Natural killer cell (primary cell): Measurements from ENCODE around the gene SLK. TPM values are rescaled to one million over a fixed set of nuclear protein-coding genes. Genes with fewer than 3 reads are reported as not detected.

Experiments
- ATAC-seq, 3 donors: fragments of 150-1000 bp in 2 of 3; fragments of 200-7000 bp in 1 of 3; cut with Tn5 transposase; 1 replicate in 1 of 3; 2 replicates in 2 of 3; pipeline ENCODE4 v1.10.0; 2021; ENCODE audit warnings: mild to moderate bottlenecking in 2 of 3, moderate library complexity in 2 of 3
- DNase-seq, 2 donors: peaks; one replicate each; pipeline versions ENCODE4 v3.0.0 to v3.0.0-alpha.2; 2013 to 2021; ENCODE audit warnings: mixed read lengths in 1 of 2
- H3K27ac ChIP-seq: one replicate; pipeline ENCODE4 v1.5.1; 2013; ENCODE audit warnings: mild to moderate bottlenecking, low read length
- H3K27me3 ChIP-seq: one replicate; pipeline ENCODE4 v1.6.1; 2013; ENCODE audit warnings: low read length; ENCODE audit not compliant: control insufficient read depth, insufficient read depth
- H3K36me3 ChIP-seq: one replicate; pipeline ENCODE4 v1.6.1; 2013; ENCODE audit warnings: low read length; ENCODE audit not compliant: control insufficient read depth, insufficient read depth
- H3K4me1 ChIP-seq: one replicate; pipeline ENCODE4 v1.6.1; 2013; ENCODE audit warnings: low read length; ENCODE audit not compliant: control insufficient read depth, insufficient read depth
- H3K4me3 ChIP-seq: one replicate; pipeline ENCODE4 v1.5.1; 2013; ENCODE audit warnings: low read length
- H3K9me3 ChIP-seq: one replicate; pipeline ENCODE4 v1.6.1; 2013; ENCODE audit warnings: low read length; ENCODE audit not compliant: control insufficient read depth, insufficient read depth
- H3K27ac Mint-ChIP-seq, 2 donors: one replicate each; pipeline ENCODE4 v1.8.0; 2022; ENCODE audit warnings: mild to moderate bottlenecking in 2 of 2, mixed read lengths in 2 of 2, moderate library complexity in 1 of 2
- H3K27me3 Mint-ChIP-seq, 2 donors: one replicate each; pipeline ENCODE4 v1.8.0; 2022; ENCODE audit warnings: low read depth in 2 of 2, mixed read lengths in 2 of 2
- H3K36me3 Mint-ChIP-seq: one replicate; pipeline ENCODE4 v1.8.0; 2022; ENCODE audit warnings: mixed read lengths
- H3K4me1 Mint-ChIP-seq, 2 donors: one replicate each; pipeline ENCODE4 v1.8.0; 2022; ENCODE audit warnings: mixed read lengths in 2 of 2
- H3K4me3 Mint-ChIP-seq: one replicate; pipeline ENCODE4 v1.8.0; 2022; ENCODE audit warnings: mild to moderate bottlenecking, moderate library complexity, mixed read lengths
- H3K9me3 Mint-ChIP-seq, 2 donors: one replicate each; pipeline ENCODE4 v1.8.0; 2022; ENCODE audit warnings: mixed read lengths in 2 of 2
- WGBS: methylation state at CpG from one replicate; pipeline ENCODE4 v1.1.7; 2013; ENCODE audit warnings: missing lambda C conversion rate; ENCODE audit not compliant: insufficient coverage; 5-methylcytosine and 5-hydroxymethylcytosine counted together
- intact Hi-C: fragments of 100-400 bp; cut with micrococcal nuclease; formaldehyde crosslinking; loops from one replicate; pipeline ENCODE4 v1.14.2; 2022
- total RNA-seq, 4 donors: library from RNA; stranded (reverse); fragments of 120-200 nt in 1 of 4; gene quantifications; one replicate each; pipeline versions ENCODE4 v1.2.3 to v1.2.4, GENCODE V29; 2013 to 2022
- TF ChIP-seq, protein P1 (sequence below): fragments of 200-600 bp; IDR thresholded peaks from one replicate; pipeline ENCODE4 v1.8.0; 2022; ENCODE audit warnings: antibody characterized with exemption

The SLK gene
- total RNA-seq, 3 donors from 2014 or later (not counting 1 experiment from before 2014, with no cell fraction given): 33.4 to 48.7 (median 40.3) TPM

DNA sequence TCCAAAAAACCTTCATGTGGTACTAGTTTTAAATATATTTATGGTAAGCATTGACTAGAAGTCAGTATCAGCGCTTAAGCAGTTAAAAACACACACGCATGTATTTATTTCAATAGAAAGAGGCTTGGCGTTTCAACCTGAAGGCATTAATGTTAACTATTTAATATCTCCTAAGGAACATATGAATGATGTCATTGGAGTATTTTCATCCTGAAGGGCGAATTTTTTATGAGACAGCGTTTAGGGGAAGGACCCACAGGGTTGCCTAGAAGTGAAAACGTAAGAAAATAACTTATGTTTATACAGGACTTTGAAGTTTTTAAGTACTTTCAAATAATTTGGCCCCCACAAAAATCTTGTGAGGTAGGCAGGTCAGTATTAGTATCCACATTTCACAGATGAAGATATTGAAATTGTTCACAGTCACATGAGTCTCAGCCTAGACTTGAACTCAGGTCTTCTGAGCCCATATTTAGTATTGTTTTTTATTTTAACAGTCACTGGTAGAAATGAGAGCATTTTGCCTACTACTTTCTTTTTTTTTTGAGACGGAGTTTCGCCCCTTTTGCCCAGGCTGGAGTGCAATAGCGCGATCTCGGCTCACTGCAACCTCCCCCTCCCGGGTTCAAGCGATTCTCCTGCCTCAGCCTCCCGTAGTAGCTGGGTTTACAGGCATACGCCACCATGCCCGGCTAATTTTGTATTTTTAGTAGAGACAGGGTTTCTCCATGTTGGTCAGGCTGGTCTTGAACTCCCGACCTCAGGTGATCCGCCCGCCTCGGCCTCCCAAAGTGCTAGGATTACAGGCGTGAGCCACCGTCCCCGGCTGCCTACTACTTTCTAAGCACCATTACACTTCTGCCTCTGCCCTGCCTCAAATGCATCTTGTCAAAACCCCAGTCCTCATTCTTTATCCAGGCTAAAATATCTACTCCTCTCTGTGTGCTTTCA is 1.8 kb downstream of the SLK start:
- Mint-ChIP-seq H3K27me3 (no peaks in the 10 kb centered on the region), H3K4me3 (peak overlapping the region; percentile 92), H3K4me1 (peaks cover 49 to 53% of the 10 kb centered on the region in 2 donors), H3K36me3 (no peaks in the 10 kb centered on the region), H3K27ac (peak overlapping the region; percentile 88 to 90), H3K9me3 (no peaks in the 10 kb centered on the region)
- WGBS: 54% methylated on average over 17 of the region's 23 CpGs
- intact Hi-C loops: loop anchor here (1.0 kb wide), 1 partner anchor 153 kb away; no protein-coding TSS in a partner anchor
- H3K4me3 ChIP-seq: peak overlapping the region; percentile 79
- H3K4me1 ChIP-seq: peaks cover 19% of the 10 kb centered on the region
- TF ChIP-seq, protein P1, sequence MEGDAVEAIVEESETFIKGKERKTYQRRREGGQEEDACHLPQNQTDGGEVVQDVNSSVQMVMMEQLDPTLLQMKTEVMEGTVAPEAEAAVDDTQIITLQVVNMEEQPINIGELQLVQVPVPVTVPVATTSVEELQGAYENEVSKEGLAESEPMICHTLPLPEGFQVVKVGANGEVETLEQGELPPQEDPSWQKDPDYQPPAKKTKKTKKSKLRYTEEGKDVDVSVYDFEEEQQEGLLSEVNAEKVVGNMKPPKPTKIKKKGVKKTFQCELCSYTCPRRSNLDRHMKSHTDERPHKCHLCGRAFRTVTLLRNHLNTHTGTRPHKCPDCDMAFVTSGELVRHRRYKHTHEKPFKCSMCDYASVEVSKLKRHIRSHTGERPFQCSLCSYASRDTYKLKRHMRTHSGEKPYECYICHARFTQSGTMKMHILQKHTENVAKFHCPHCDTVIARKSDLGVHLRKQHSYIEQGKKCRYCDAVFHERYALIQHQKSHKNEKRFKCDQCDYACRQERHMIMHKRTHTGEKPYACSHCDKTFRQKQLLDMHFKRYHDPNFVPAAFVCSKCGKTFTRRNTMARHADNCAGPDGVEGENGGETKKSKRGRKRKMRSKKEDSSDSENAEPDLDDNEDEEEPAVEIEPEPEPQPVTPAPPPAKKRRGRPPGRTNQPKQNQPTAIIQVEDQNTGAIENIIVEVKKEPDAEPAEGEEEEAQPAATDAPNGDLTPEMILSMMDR: no peak
- DNase-seq (peak in 1 of 2 donors; percentile 13), ATAC-seq (no peak)
- peak overlapping the region; percentile 28 for H3K27ac ChIP-seq
- H3K27me3 ChIP-seq: no peaks in the 10 kb centered on the region
- H3K36me3 ChIP-seq: no peaks in the 10 kb centered on the region
- no peaks in the 10 kb centered on the region for H3K9me3 ChIP-seq

DNA sequence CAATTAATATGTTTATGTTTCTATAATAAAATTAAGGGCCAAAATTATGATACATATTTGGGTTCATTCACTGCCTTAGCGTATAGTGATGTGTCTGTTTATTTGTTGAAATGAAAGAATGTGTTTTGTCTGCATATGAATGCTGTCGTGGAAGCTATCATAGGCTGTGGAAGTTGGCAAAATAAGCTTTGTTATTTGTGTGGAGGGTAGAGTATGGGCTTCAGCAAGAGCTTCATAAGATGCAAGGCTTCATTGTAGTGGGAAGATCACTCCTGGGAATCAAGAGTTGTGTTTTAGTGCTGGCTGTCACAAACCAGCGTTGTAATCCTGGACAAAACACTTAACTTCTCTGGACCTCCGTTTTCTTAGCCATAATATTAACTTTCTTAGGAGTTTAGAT is 2.5 kb downstream of the SLK start:
- TF ChIP-seq, protein P1: no peak
- intact Hi-C loops: no loop called here

DNA sequence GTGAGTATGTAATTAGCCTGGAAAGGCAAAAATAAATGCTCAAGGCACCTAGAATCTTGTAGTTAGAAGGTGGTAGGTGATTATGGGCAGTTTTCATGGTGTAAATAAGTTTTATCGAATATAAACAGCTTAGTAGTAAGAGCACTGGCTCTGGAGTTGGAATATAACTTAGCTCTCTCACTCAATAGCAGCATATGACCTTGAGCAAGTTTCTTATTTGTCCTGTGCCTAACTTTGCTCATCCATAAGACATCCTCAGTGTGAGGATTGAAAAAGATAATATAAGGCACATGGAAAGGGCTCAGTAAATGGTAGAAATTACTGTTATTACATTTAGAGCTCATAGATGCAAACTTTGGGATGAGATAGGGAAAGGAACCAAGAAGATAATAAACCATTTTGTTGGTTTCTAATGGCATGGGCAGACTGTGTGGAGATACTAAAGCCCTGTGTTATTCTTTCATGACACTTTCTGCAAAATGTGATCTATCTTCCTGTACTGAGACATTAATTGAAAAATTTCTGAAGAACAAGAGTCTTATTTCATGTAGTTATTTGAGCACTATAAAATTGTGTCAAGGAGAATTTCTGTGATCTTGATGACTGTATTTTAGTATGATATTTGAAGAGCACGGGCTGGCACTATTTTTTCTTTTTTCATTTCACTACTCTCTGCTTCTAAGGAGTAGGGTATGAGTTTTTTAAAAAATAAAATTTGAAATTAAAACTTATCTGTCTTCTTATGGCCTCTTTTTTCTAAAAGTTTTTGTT is 3.1 kb downstream of the SLK start:
- DNase-seq: peak in 1 of 2 donors; percentile 11
- H3K27me3 ChIP-seq: no peaks in the 10 kb centered on the region
- peaks cover 19% of the 10 kb centered on the region for H3K4me1 ChIP-seq
- H3K36me3 Mint-ChIP-seq: no peaks in the 10 kb centered on the region
- ATAC-seq: no peak
- peak overlapping the region; percentile 28 for H3K27ac ChIP-seq
- intact Hi-C loops: no loop called here
- H3K36me3 ChIP-seq: no peaks in the 10 kb centered on the region
- TF ChIP-seq, protein P1: no peak
- H3K27ac Mint-ChIP-seq: peak overlapping the region; percentile 88 to 90
- peak overlapping the region; percentile 79 for H3K4me3 ChIP-seq
- peak overlapping the region; percentile 92 for H3K4me3 Mint-ChIP-seq
- 67% methylated on average over 1 of the region's 2 CpGs for WGBS
- H3K9me3 ChIP-seq: no peaks in the 10 kb centered on the region
- H3K27me3 Mint-ChIP-seq: no peaks in the 10 kb centered on the region
- H3K4me1 Mint-ChIP-seq: peaks cover 57% of the 10 kb centered on the region in 2 donors
- H3K9me3 Mint-ChIP-seq: no peaks in the 10 kb centered on the region

More for the DNA sequence above, 2.5 kb downstream of the SLK start:
- Mint-ChIP-seq H3K4me1 (peaks cover 54% of the 10 kb centered on the region in 2 donors), H3K9me3 (no peaks in the 10 kb centered on the region), H3K27ac (peak overlapping the region; percentile 88 to 90), H3K4me3 (peak overlapping the region; percentile 92), H3K36me3 (no peaks in the 10 kb centered on the region), H3K27me3 (no peaks in the 10 kb centered on the region)
- Histone ChIP-seq H3K27me3 (no peaks in the 10 kb centered on the region), H3K36me3 (no peaks in the 10 kb centered on the region), H3K9me3 (no peaks in the 10 kb centered on the region), H3K27ac (peak overlapping the region; percentile 28), H3K4me1 (peaks cover 19% of the 10 kb centered on the region), H3K4me3 (peak overlapping the region; percentile 79)
- DNase-seq: peak in 1 of 2 donors; percentile 13
- WGBS: 32% methylated on average over 3 of the region's 4 CpGs
- ATAC-seq: no peak
